ENCODE data around the gene ZFP64. TPM values are rescaled to one million over a fixed set of nuclear protein-coding genes. Genes with fewer than 3 reads are reported as not detected.

ZFP64 gene
- total and polyA plus RNA-seq, 2 of the 4 experiments (the other 2 are of a cell fraction), result 14.3 to 17.1 TPM

- Histone ChIP-seq H3K4me3 (ENCODE audit: insufficient read depth, low read depth, low read length) (no peak overlapping the region), H3K27me3 (ENCODE audit: control insufficient read depth, insufficient read depth, low read length) (no peaks in the 10 kb centered on the region), H3K9ac (ENCODE audit: low read depth, low read length) (no peak overlapping the region), H2AFZ (replicated peaks; ENCODE audit: low read length, poor library complexity) (no peak overlapping the region), H3K4me1 (ENCODE audit: control insufficient read depth, insufficient read depth, low read length) (no peaks in the 10 kb centered on the region), H2AK9ac (replicated peaks; ENCODE audit: low read depth, low read length, poor library complexity) (no peak overlapping the region), H3K14ac (replicated peaks; ENCODE audit: low read depth, low read length) (no peak overlapping the region), H3K56ac (ENCODE audit: extremely low read depth, insufficient read depth, low read length) (no peak overlapping the region), H3K9me1 (ENCODE audit: insufficient read depth, low read length) (no peaks in the 10 kb centered on the region), H4K8ac (ENCODE audit: low read depth in 2 of 2, low read length in 2 of 2) (no peak overlapping the region), H4K20me1 (ENCODE audit: insufficient read depth, low read length) (no peaks in the 10 kb centered on the region), H2BK15ac (ENCODE audit: low read depth, low read length) (no peak overlapping the region), H2BK20ac (ENCODE audit: low read depth, low read length) (no peak overlapping the region), H3K4ac (ENCODE audit: low read depth, low read length) (no peak overlapping the region), H3K9me3 (ENCODE audit: control insufficient read depth, insufficient read depth, low read length) (peaks cover 11% of the 10 kb centered on the region), H3K4me2 (ENCODE audit: low read depth, low read length) (no peak overlapping the region), H3K79me1 (ENCODE audit: low read depth in 1 of 2, low read length in 2 of 2) (no peaks in the 10 kb centered on the region; a peak in 1 of 4 replicates), H2AK5ac (ENCODE audit: low read depth, low read length) (no peak overlapping the region), H3K23ac (ENCODE audit: low read depth, low read length) (no peak overlapping the region), H4K91ac (ENCODE audit: insufficient read depth, low read depth, low read length) (no peak overlapping the region), H2BK120ac (ENCODE audit: low read depth, low read length) (no peak overlapping the region), H3K27ac (ENCODE audit: insufficient read depth, low read length) (no peak overlapping the region), H3K36me3 (ENCODE audit: control insufficient read depth, insufficient read depth, low read length) (peaks cover 16% of the 10 kb centered on the region), H3K18ac (ENCODE audit: low read depth, low read length) (no peak overlapping the region), H2BK5ac (ENCODE audit: low read depth, low read length, poor library complexity, severe bottlenecking) (no peak overlapping the region), H4K5ac (ENCODE audit: low read depth, low read length) (no peak overlapping the region)
- TF ChIP-seq SMC3 (IDR thresholded peaks at IDR 0.05; ENCODE audit: low read depth, low read length) (no peak), MAFK (IDR thresholded peaks at IDR 0.05; ENCODE audit: low read depth, low read length) (no peak), RAD21 (IDR thresholded peaks at IDR 0.05; ENCODE audit: low read length) (no peak), FOS (IDR thresholded peaks at IDR 0.05; ENCODE audit: low read depth, low read length) (no peak)
- TF ChIP-seq, protein P1, sequence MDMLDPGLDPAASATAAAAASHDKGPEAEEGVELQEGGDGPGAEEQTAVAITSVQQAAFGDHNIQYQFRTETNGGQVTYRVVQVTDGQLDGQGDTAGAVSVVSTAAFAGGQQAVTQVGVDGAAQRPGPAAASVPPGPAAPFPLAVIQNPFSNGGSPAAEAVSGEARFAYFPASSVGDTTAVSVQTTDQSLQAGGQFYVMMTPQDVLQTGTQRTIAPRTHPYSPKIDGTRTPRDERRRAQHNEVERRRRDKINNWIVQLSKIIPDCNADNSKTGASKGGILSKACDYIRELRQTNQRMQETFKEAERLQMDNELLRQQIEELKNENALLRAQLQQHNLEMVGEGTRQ (IDR thresholded peaks at IDR 0.05; ENCODE audit: low read depth, low read length), result no peak
- intact Hi-C loops (cut with micrococcal nuclease), result no loop called here
- CTCF ChIA-PET, result interaction anchor here (0.8 kb wide), 1 partner anchor 23 kb away, joined by 4 read pairs; the partner anchor contains the start of gene ZFP64
- DNase-seq (no peak), ATAC-seq (ENCODE audit: low read depth) (no peak)
- BruUV-seq (replicated peaks), result no TSS peak
- no CpG with 5 or more reads among the region's 1 CpG for WGBS, 2 experiments (ENCODE audit: extremely low coverage in 2 of 2, insufficient read length in 1 of 2)
- dilution Hi-C loops (cut with HindIII; ENCODE audit: low sequenced_read_pairs, unreplicated experiment), result no loop called here
- in situ Hi-C loops (cut with MboI; ENCODE audit: low sequenced_read_pairs), result no loop called here
- POLR2A ChIA-PET (ENCODE audit: unreplicated experiment), result no interaction called here
Measured at GRCh38 chr20:52168116-52168515, 23.5 kb downstream of the ZFP64 start.

Measured in IMR-90 (cell line).